ENCODE results near the gene KRT74. TPM values are rescaled to one million over a fixed set of nuclear protein-coding genes. Genes with fewer than 3 reads are reported as not detected.

The KRT74 gene
- total RNA-seq, 4 donors from 2014 or later = 2.0 to 44.4 (median 21.2) TPM

GRCh38 chr12:52587563-52587962 is 13.9 kb upstream of the KRT74 start:
- no peak for DNase-seq (ENCODE audit: low spot score in 2 of 2)
- peaks cover 4% of the 10 kb centered on the region for H3K27me3 ChIP-seq
- H3K36me3 ChIP-seq = no peaks in the 10 kb centered on the region
- no peak for TF ChIP-seq POLR2A (IDR thresholded peaks at IDR 0.05)
- no peak for TF ChIP-seq EP300 (IDR thresholded peaks at IDR 0.05)
- TF ChIP-seq CTCF (IDR thresholded peaks at IDR 0.05) = no peak
- TF ChIP-seq POLR2AphosphoS5 (IDR thresholded peaks at IDR 0.05) = no peak
- no peaks in the 10 kb centered on the region for H3K9me3 ChIP-seq
- no peak overlapping the region for H3K4me3 ChIP-seq
- H3K27ac ChIP-seq = no peak overlapping the region
- peaks cover 8% of the 10 kb centered on the region for H3K4me1 ChIP-seq
- 96% methylated on average over 15 of the region's 17 CpGs for WGBS

- H3K27ac ChIP-seq = no peak overlapping the region
- 79% methylated on average over 9 of the region's 9 CpGs for WGBS
- no peaks in the 10 kb centered on the region for H3K9me3 ChIP-seq
- H3K36me3 ChIP-seq = no peaks in the 10 kb centered on the region
- peaks cover 24% of the 10 kb centered on the region for H3K4me1 ChIP-seq
- H3K27me3 ChIP-seq = no peaks in the 10 kb centered on the region
- no peak for TF ChIP-seq POLR2AphosphoS5 (IDR thresholded peaks at IDR 0.05)
- no peak for TF ChIP-seq POLR2A (IDR thresholded peaks at IDR 0.05)
- no peak for TF ChIP-seq CTCF (IDR thresholded peaks at IDR 0.05)
- no peak for TF ChIP-seq EP300 (IDR thresholded peaks at IDR 0.05)
- DNase-seq (ENCODE audit: low spot score in 2 of 2) = no peak
- no peak overlapping the region for H3K4me3 ChIP-seq
Measured at GRCh38 chr12:52585946-52586345, 12.3 kb upstream of the KRT74 start.

- DNase-seq (ENCODE audit: low spot score in 2 of 2) = no peak
- H3K9me3 ChIP-seq = no peaks in the 10 kb centered on the region
- WGBS = 94% methylated on average over 3 of the region's 3 CpGs
Measured at GRCh38 chr12:52585066-52585465, 11.4 kb upstream of the KRT74 start.

GRCh38 chr12:52584156-52584682 is 10.6 kb upstream of the KRT74 start:
- 97% methylated on average over 9 of the region's 9 CpGs for WGBS
- DNase-seq (ENCODE audit: low spot score in 2 of 2) = peak in 1 of 2 donors; percentile 58

More at GRCh38 chr12:52585066-52585465, 11.4 kb upstream of the KRT74 start:
- Histone ChIP-seq H3K36me3 (no peaks in the 10 kb centered on the region), H3K4me3 (no peak overlapping the region), H3K27ac (no peak overlapping the region), H3K27me3 (no peaks in the 10 kb centered on the region), H3K4me1 (peaks cover 31% of the 10 kb centered on the region)
- TF ChIP-seq POLR2AphosphoS5 (IDR thresholded peaks at IDR 0.05) (no peak), POLR2A (IDR thresholded peaks at IDR 0.05) (no peak), CTCF (IDR thresholded peaks at IDR 0.05) (no peak), EP300 (IDR thresholded peaks at IDR 0.05) (no peak)

More at GRCh38 chr12:52584156-52584682, 10.6 kb upstream of the KRT74 start:
- H3K27ac ChIP-seq = no peak overlapping the region
- TF ChIP-seq POLR2AphosphoS5 (IDR thresholded peaks at IDR 0.05) (no peak), POLR2A (IDR thresholded peaks at IDR 0.05) (no peak), CTCF (IDR thresholded peaks at IDR 0.05) (no peak), EP300 (IDR thresholded peaks at IDR 0.05) (no peak)
- peaks cover 35% of the 10 kb centered on the region for H3K4me1 ChIP-seq
- no peaks in the 10 kb centered on the region for H3K36me3 ChIP-seq
- H3K27me3 ChIP-seq = no peaks in the 10 kb centered on the region
- no peak overlapping the region for H3K4me3 ChIP-seq
- no peaks in the 10 kb centered on the region for H3K9me3 ChIP-seq

All from suprapubic skin (tissue), 4 donors.